Right lobe of liver (tissue), 4 donors: ENCODE measurements around the gene CNTNAP3B.
"Not testable (repeated sequence)": the region's sequence is repeated elsewhere in the genome, so short reads cannot be mapped to it uniquely, and the experiment has no call there.

Experiments used
- POLR2A ChIP-seq: fragments of 450-650 bp; IDR thresholded peaks from one replicate; pipeline ENCODE4 v1.6.1; 2017; ENCODE audit warnings: antibody characterized with exemption, mild to moderate bottlenecking
- TF ChIP-seq, protein P1 (sequence below), 4 donors: fragments of 200-600 bp in 3 of 4; fragments of 450-650 bp in 1 of 4; IDR thresholded peaks; one replicate each; pipeline versions ENCODE4 v1.5.1 to v1.8.0; 2016 to 2022; ENCODE audit warnings: antibody characterized with exemption in 4 of 4, mild to moderate bottlenecking in 2 of 4
- donor health status: DM: no; HTN: no; CAD: no.
- donor health status: DM: no; HTN: no; CAD: no.
- donor health status: DM: no; HTN: yes; CAD: no.

DNA sequence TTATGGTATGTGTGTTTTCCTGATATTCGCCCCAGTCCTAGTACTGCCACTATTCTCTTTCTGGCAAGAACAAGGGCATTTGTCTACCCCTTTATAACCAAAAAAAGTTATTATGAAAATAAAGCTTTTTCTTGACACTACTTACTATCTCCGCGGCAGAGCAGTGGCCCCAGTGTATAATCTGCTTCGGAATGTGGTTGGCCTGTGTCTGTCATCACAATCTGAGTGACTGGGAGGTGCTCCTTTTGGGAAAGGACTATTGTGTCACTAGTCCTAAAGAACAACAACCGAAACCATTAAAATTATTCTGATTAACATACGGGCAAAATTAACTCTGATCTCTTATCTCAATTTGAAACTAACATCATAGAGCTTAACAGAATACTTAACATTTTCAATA lies 200.1 kb downstream of the CNTNAP3B start:
- TF ChIP-seq, protein P1, sequence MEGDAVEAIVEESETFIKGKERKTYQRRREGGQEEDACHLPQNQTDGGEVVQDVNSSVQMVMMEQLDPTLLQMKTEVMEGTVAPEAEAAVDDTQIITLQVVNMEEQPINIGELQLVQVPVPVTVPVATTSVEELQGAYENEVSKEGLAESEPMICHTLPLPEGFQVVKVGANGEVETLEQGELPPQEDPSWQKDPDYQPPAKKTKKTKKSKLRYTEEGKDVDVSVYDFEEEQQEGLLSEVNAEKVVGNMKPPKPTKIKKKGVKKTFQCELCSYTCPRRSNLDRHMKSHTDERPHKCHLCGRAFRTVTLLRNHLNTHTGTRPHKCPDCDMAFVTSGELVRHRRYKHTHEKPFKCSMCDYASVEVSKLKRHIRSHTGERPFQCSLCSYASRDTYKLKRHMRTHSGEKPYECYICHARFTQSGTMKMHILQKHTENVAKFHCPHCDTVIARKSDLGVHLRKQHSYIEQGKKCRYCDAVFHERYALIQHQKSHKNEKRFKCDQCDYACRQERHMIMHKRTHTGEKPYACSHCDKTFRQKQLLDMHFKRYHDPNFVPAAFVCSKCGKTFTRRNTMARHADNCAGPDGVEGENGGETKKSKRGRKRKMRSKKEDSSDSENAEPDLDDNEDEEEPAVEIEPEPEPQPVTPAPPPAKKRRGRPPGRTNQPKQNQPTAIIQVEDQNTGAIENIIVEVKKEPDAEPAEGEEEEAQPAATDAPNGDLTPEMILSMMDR (IDR thresholded peaks at IDR 0.05): not testable (repeated sequence)
- not testable (repeated sequence) for TF ChIP-seq POLR2A
